A673 (cell line): ENCODE data around the gene KCNG2.

Experiments used
- EZH2 ChIP-seq: fragments of 200-600 bp; sonication (generic); IDR thresholded peaks from 2 replicates; pipeline ENCODE4 v1.6.1; 2017; ENCODE audit warnings: borderline replicate concordance, low read depth, mild to moderate bottlenecking, mixed read lengths, antibody characterized with exemption, low read length; ENCODE audit not compliant: poor library complexity, severe bottlenecking
- TF ChIP-seq, protein P1 (sequence below): fragments of 300-800, 200-600 bp; sonication (generic); conservative IDR thresholded peaks from 2 replicates; pipeline ENCODE4 v1.5.1; 2017; ENCODE audit warnings: low read depth, mild to moderate bottlenecking, antibody characterized with exemption, low read length, moderate library complexity, mixed read lengths

DNA sequence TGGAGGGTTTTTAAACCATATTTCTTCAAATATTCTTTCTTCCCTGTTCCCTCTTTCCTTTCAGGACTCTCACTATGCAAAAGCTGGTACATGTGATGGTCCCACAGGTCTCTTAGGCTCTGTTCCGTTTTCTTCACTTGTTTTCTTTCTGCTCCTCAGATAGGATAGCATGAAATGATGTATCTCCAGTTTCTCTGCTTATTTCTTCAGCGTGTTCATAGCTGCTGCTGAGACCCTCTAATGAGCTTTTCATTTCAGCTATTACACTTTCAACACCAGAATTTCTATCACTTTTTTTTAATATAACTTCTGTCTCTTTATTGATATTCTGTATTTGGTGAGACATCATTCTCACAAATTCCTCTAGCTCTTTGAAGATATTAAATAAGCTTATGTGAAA, 63.9 kb downstream of the KCNG2 start:
- TF ChIP-seq EZH2, result no peak
- TF ChIP-seq, protein P1, sequence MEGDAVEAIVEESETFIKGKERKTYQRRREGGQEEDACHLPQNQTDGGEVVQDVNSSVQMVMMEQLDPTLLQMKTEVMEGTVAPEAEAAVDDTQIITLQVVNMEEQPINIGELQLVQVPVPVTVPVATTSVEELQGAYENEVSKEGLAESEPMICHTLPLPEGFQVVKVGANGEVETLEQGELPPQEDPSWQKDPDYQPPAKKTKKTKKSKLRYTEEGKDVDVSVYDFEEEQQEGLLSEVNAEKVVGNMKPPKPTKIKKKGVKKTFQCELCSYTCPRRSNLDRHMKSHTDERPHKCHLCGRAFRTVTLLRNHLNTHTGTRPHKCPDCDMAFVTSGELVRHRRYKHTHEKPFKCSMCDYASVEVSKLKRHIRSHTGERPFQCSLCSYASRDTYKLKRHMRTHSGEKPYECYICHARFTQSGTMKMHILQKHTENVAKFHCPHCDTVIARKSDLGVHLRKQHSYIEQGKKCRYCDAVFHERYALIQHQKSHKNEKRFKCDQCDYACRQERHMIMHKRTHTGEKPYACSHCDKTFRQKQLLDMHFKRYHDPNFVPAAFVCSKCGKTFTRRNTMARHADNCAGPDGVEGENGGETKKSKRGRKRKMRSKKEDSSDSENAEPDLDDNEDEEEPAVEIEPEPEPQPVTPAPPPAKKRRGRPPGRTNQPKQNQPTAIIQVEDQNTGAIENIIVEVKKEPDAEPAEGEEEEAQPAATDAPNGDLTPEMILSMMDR, result no peak
